HG02840 (cell line): ENCODE results near the gene LRRC3B.

Experiments used
- ATAC-seq: cut with Tn5 transposase; IDR thresholded peaks from one replicate; pipeline ENCODE4 v1.9.1; 2021; ENCODE audit warnings: mild to moderate bottlenecking, moderate library complexity, moderate number of reproducible peaks; ENCODE audit not compliant: unreplicated experiment, low FRiP score

The LRRC3B gene

DNA sequence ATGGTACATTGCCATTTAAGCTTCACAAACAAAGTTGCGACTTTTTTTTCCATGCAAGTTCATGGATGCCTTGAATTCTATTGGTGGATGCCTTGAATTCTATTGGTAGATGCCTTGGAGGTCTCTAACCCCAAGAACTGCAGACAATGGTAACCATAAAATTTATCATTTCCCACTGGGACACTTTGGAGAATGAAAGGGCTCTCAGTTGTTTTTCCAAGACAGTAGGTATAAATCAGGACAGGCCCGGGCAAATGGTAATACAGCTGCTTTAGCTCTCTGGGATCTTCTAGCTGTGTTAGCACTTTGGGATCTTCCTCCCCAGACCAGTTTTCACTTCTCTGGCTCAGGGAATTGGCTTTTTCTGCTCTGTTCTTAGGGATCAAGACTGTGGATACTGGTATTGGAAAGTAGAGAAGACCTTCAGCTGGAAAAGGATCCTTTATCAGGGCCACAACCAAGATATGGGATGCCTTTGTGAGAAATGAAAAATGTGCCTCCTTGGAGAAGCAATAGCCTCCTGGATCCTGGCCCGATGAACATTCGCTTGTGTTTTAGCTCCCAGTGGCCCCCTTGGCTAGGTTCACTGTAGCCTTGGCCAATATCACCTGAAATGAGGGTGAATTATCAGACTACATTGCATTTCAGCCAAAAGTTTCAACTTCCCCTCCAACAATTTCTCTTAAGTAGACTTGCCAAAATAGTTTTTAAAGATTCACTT lies 8.3 kb downstream of the LRRC3B start:
- ATAC-seq = no peak

DNA sequence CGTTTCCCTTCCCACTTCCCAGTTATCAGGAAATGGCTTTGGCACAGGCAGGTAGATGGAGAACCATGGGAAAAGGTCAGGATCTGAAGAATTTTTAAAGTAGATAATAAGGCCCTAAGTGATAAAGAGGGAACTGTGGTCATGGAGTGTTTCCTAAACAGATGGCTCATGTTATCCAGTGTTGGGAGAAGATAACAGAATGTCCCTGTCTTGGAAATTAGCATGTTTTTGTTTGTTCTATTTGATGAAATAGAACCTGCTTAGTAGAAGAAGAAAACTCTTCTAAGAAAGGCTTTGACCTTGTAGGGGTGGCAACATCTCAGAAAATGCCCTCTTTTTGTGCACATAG lies 8.8 kb downstream of the LRRC3B start:
- ATAC-seq = no peak

DNA sequence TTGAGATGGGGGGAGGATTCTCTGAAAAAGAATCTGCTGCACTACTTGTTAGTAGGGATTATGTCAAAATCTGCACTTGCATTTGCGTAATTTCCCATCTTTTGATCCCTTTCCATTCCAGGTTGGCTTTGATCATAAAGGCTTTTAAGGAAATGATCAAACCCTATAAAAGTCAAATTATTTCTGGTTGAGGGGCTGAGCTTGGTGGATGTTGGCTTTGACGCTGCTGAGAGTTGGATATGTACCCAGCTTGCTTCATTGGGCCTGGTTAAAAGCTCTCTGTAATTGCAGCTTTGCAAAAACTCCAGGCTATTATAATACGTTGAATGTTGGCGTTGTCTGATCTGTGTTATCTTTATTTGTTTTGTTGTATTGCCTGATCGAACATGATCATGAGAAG lies 12.0 kb downstream of the LRRC3B start:
- no peak for ATAC-seq

GRCh38 chr3:26636096-26636727 lies 13.6 kb downstream of the LRRC3B start:
- no peak for ATAC-seq

DNA sequence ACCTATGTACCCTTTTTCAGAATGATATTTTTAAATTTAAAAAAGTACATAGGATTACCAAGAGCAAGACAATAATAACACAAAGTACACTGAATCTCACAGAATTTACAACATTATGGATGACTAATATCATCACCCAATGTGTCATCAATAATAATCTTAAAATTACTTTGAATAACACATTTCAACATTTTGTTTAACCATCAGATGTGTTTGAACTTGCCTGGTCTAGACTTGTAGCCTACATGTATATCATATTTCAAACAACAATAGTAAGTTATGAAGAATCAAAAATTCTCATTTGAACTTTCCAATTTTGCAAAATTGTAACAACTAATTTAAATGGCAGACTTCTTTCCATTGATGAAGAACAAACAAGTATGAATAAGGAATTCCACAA lies 15.1 kb downstream of the LRRC3B start:
- no peak for ATAC-seq

- no peak for ATAC-seq
These were observed 15.5 kb downstream of the LRRC3B start for GRCh38 chr3:26638113-26638512.

DNA sequence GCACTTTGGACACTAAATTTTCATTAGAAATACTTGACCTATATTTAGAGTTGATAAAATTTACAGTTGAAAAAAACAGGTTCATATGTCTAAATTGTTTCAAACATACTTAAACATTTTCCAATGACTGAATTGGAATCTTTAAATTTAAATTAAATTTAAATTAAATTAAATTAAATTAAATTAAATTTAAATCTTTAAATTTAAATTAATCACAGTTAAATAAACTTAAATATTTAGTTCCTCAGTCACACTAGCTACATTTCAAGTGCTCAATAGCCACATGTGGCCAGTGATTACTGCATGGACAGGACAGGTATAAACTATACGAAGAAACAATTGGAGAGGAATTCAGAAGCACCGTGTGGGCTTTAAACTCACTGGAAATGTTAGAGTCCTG lies 16.8 kb downstream of the LRRC3B start:
- no peak for ATAC-seq

DNA sequence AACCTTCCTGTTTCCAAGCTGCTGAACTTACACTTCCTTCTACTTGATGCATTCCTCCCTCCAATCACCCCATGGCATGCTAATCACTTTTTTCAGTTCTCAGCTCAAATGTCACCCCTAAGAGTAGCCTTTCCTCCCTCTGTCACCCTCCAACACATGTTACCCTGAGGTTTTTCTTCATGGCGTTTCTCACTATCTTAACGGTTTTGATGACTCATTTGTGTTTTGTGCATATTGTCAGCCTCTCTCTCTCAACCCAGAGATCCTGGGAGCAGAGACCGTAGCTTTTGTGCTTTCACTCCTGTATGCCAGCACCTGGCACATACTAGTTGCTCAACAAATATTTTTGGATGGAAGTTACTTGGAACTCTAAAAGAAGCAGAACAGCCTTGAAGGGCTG lies 24.5 kb downstream of the LRRC3B start:
- no peak for ATAC-seq

- no peak for ATAC-seq
These were observed 25.9 kb downstream of the LRRC3B start for GRCh38 chr3:26648461-26648860.

- ATAC-seq = no peak
These were observed 29.6 kb downstream of the LRRC3B start for GRCh38 chr3:26652164-26652563.

GRCh38 chr3:26653811-26654425 lies 31.3 kb downstream of the LRRC3B start:
- ATAC-seq = no peak

GRCh38 chr3:26655231-26655630 lies 32.7 kb downstream of the LRRC3B start:
- no peak for ATAC-seq

- no peak for ATAC-seq
These were observed 34.9 kb downstream of the LRRC3B start for GRCh38 chr3:26657348-26657976.

GRCh38 chr3:26668171-26668570 lies 45.6 kb downstream of the LRRC3B start:
- no peak for ATAC-seq

GRCh38 chr3:26668696-26669095 lies 46.1 kb downstream of the LRRC3B start:
- no peak for ATAC-seq

DNA sequence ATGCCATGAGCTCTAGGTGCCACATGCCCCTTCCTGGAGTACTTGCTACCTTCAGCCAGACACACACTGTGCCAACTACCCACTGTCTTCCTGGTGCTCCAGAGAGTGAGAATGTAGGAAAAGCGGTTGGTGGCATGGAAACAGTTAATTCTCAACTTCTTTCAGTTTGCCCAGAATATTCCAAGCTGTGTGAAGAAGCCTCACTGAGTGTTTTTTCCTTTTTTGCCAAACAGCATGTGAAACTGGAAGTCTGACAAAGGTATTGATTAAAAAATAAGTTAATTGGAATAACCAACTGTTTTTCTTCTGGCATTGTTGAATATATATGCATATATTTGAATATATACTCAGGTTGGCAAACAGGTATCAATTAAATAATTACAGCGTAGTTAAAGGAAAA lies 52.8 kb downstream of the LRRC3B start:
- no peak for ATAC-seq

GRCh38 chr3:26681632-26682031 lies 59.1 kb downstream of the LRRC3B start:
- ATAC-seq = no peak

- no peak for ATAC-seq
These were observed 59.8 kb downstream of the LRRC3B start for GRCh38 chr3:26682406-26682805.

- ATAC-seq = no peak
These were observed 61.3 kb downstream of the LRRC3B start for GRCh38 chr3:26683902-26684301.

DNA sequence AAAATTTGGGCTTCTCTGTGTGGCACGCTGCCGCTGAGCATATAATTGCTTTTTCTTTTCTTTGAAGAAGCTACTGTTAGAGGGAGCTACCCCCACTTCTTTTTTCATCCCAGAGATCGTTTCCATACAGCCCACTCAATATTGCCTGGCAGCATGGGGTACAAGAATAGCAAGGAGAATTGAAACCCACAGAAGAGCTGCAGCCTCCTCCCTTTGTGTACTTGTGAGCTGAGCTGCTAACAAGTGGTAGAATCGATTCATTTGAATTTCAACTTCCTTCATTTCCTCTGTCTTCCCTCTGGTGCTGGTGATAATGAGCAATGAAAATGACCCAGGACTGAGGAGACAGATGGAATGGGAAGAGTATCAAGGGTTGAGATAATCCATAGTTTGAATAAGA lies 64.9 kb downstream of the LRRC3B start:
- no peak for ATAC-seq

DNA sequence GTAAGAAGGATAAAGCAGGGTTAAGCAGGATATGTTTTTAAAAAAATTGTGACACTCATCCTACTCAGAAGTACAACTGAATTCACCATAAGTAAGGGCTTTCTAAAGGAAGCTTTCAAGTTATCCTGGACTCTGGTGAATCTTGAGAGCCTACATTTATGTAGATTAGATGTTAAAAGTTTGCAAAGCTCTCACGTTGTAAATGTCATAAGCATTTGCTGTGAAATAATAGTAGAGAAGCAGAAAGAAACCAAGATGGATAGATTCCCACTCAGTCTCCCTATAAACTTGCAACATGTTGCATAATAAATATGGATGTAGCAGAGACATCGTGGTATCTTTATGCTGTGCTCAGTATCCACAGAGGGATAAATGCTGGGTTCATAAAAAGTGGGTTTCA lies 77.0 kb downstream of the LRRC3B start:
- no peak for ATAC-seq

DNA sequence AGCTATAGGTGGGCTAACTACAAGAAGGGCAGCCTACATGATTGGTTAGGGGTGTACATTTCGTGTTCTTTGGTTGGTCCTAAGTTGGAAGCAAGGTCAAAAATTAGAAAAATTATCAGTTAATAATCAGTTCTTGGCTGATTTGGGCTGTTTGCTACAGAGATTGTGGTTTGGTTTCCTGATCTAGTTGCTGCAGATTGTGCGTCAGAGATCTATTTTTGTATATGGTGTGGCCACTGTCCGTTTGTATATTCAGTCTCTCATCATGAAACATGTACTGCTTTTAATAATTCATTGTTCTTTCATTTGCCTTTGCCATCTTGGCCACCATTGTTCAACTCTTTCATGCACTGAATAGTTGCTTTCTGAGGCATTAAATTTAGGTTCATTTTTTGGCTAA lies 80.9 kb downstream of the LRRC3B start:
- ATAC-seq = no peak
